Activated CD4-positive, alpha-beta T cell treated with anti-CD3 and anti-CD28 coated beads for 36 hours (primary cell): ENCODE data around the gene ATG2B. TPM values are rescaled to one million over a fixed set of nuclear protein-coding genes. Genes with fewer than 3 reads are reported as not detected.

Experiments used
- ATAC-seq: fragments of 200-7000 bp; cut with Tn5 transposase; one replicate; pipeline ENCODE4 v1.10.0; 2021; ENCODE audit warnings: mild to moderate bottlenecking, moderate library complexity
- CTCF ChIA-PET: fragments of 350-600 bp; sonication (Branson Sonifier 250); formaldehyde crosslinking; loops from one replicate; lab custom pipeline; 2021; ENCODE audit warnings: antibody characterized with exemption; lab: Charles Lee
- POLR2A ChIA-PET: fragments of 350-600 bp; sonication (Branson Sonifier 250); formaldehyde crosslinking; loops from one replicate; lab custom pipeline; 2021; ENCODE audit warnings: antibody characterized with exemption, inconsistent platforms; lab: Charles Lee
- DNase-seq: peaks from one replicate; pipeline ENCODE4 v3.0.0-alpha.2; 2020
- H3K27ac Mint-ChIP-seq: one replicate; pipeline ENCODE4 v1.8.0; 2021; ENCODE audit warnings: mixed read lengths
- H3K27me3 Mint-ChIP-seq: one replicate; pipeline ENCODE4 v1.8.0; 2021; ENCODE audit warnings: mixed read lengths
- H3K36me3 Mint-ChIP-seq: one replicate; pipeline ENCODE4 v1.8.0; 2021; ENCODE audit warnings: low read depth, mixed read lengths
- H3K4me1 Mint-ChIP-seq: one replicate; pipeline ENCODE4 v1.8.0; 2021; ENCODE audit warnings: mixed read lengths
- H3K4me3 Mint-ChIP-seq: one replicate; pipeline ENCODE4 v1.8.0; 2021; ENCODE audit warnings: mild to moderate bottlenecking, moderate library complexity, mixed read lengths
- H3K9me3 Mint-ChIP-seq: one replicate; pipeline ENCODE4 v1.8.0; 2021; ENCODE audit warnings: low read depth, mixed read lengths
- intact Hi-C, 2 experiments: fragments of 100-400 bp; cut with DNase I in 1 of 2; cut with micrococcal nuclease in 1 of 2; formaldehyde crosslinking; loops; one replicate each; pipeline versions ENCODE4 v1.14.2 to v1.15.1; 2022 to 2024; cut with DNase I, micrococcal nuclease
- total RNA-seq, 2 experiments: library from RNA; stranded (reverse); gene quantifications; one replicate each; pipeline ENCODE4 v1.2.3, GENCODE V29; 2021

Gene ATG2B
- total RNA-seq, 2 experiments from 2014 or later, result 13.5 to 17.6 TPM

DNA sequence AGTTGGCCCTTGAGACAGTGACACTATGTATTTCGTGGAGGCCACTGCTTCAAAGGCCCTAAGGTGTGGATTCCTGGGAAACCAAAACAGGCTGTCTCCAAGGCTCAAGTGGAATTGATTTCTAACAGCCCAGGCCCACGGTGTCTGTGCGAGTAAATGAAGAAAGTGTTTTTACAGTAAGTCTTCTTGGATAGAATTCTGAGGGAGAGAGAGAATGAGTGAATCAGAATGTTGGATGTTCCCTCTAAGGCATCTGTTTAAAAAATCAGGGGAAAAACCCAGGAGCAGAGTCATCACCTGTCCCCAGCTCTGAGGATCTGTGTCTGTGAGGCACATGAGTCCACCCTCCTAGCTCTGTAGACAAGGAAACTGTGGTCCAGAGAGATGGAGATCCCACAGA, 129.5 kb downstream of the ATG2B start:
- intact Hi-C loops, result no loop called here
- no peaks in the 10 kb centered on the region for H3K4me1 Mint-ChIP-seq
- no peak overlapping the region for H3K27ac Mint-ChIP-seq
- DNase-seq (no peak), ATAC-seq (no peak)
- no peak overlapping the region for H3K4me3 Mint-ChIP-seq
- ChIA-PET CTCF (no interaction called here), POLR2A (no interaction called here)
- no peaks in the 10 kb centered on the region for H3K9me3 Mint-ChIP-seq
- H3K36me3 Mint-ChIP-seq, result no peaks in the 10 kb centered on the region
- no peaks in the 10 kb centered on the region for H3K27me3 Mint-ChIP-seq

- ATAC-seq (no peak), DNase-seq (no peak)
- H3K4me3 Mint-ChIP-seq, result no peak overlapping the region
- no peaks in the 10 kb centered on the region for H3K36me3 Mint-ChIP-seq
- no peak overlapping the region for H3K27ac Mint-ChIP-seq
- intact Hi-C loops, result no loop called here
- ChIA-PET CTCF (interaction anchor here (0.6 kb wide), 1 partner anchor 39 kb away, joined by 3 read pairs; no protein-coding TSS in a partner anchor), POLR2A (no interaction called here)
- H3K9me3 Mint-ChIP-seq, result no peaks in the 10 kb centered on the region
- no peaks in the 10 kb centered on the region for H3K4me1 Mint-ChIP-seq
- no peaks in the 10 kb centered on the region for H3K27me3 Mint-ChIP-seq
Measured at GRCh38 chr14:96232506-96232905, 130.6 kb downstream of the ATG2B start.

DNA sequence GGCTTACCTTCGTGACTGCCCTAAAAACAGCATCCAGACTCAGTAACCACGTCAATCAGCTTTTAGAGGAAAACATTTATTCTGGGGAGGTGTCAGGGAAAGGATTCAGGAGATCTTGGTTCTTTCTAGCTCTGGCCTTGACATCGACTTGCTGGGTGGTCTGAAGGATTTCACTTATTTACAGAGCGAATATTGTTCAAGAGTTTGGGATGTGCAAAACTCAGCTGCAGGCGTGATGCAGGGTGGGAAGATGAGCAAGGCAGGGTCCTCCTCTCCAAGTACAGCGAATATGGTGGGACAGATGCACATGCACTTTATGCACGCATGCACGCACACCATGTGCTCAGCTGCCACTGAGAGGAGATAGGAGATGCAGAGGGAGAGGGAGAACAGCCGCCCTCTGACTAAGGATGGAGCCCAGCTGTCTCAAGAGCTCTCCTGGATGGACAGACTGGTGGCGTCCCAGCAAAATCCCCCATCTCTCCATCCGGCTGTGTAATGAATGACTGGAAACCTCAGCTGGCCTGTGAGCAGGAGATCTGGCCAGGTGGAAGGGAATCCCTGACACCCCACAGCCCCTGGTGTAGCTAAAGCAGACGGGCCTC, 131.5 kb downstream of the ATG2B start:
- Mint-ChIP-seq H3K4me1 (no peaks in the 10 kb centered on the region), H3K27me3 (no peaks in the 10 kb centered on the region)
- no peak for ATAC-seq

GRCh38 chr14:96231056-96231455, 132.1 kb downstream of the ATG2B start:
- CTCF ChIA-PET, result no interaction called here
- no peaks in the 10 kb centered on the region for H3K9me3 Mint-ChIP-seq
- no peaks in the 10 kb centered on the region for H3K4me1 Mint-ChIP-seq
- intact Hi-C loops, result no loop called here
- H3K27ac Mint-ChIP-seq, result no peak overlapping the region
- DNase-seq, result no peak
- no peaks in the 10 kb centered on the region for H3K36me3 Mint-ChIP-seq
- H3K27me3 Mint-ChIP-seq, result no peaks in the 10 kb centered on the region
- POLR2A ChIA-PET, result no interaction called here
- no peak overlapping the region for H3K4me3 Mint-ChIP-seq
- ATAC-seq, result no peak

More for the DNA sequence above, 131.5 kb downstream of the ATG2B start:
- ChIA-PET POLR2A (no interaction called here), CTCF (no interaction called here)
- intact Hi-C loops, result no loop called here
- Mint-ChIP-seq H3K27ac (no peak overlapping the region), H3K4me3 (no peak overlapping the region), H3K36me3 (no peaks in the 10 kb centered on the region), H3K9me3 (no peaks in the 10 kb centered on the region)
- no peak for DNase-seq

DNA sequence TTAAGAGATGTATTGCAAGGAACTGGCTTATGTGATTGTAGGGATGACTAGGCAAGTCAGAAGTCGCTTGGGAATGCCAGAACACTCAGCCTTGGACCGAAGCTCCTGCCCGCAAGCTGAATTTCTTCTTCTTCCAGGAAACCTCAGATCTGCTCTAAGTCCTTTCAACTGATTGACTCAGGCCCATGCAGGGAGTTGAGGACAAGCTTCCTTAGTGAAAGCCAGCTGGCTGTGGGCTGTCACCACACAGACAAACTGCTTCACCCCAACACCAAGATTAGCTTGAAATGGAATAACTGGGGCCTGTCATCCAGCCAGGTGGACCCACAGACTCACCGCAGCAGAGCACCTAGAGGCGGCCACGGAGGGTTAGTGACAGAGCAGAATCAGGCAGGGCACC, 133.8 kb downstream of the ATG2B start:
- no peaks in the 10 kb centered on the region for H3K9me3 Mint-ChIP-seq
- ChIA-PET POLR2A (no interaction called here), CTCF (no interaction called here)
- intact Hi-C loops, result no loop called here
- H3K36me3 Mint-ChIP-seq, result no peaks in the 10 kb centered on the region
- ATAC-seq (no peak), DNase-seq (no peak)
- H3K4me1 Mint-ChIP-seq, result no peaks in the 10 kb centered on the region
- H3K4me3 Mint-ChIP-seq, result no peak overlapping the region
- no peak overlapping the region for H3K27ac Mint-ChIP-seq
- no peaks in the 10 kb centered on the region for H3K27me3 Mint-ChIP-seq

Other genes with a start within 250 kb of the ATG2B start
- not detected for gene BDKRB2, start 158.5 kb downstream of the ATG2B start, total RNA-seq
- gene BDKRB1, start 107.1 kb downstream of the ATG2B start, total RNA-seq, result not detected
- gene GSKIP, start 185 bp upstream of the ATG2B start, total RNA-seq, result 10 to 100 TPM; 12.1 to 20.7 TPM
- 1 to 10 TPM; 2.1 to 2.7 TPM for gene AK7, start 28.8 kb upstream of the ATG2B start, total RNA-seq
- 100 to 1,000 TPM; 190 to 205 TPM for gene PAPOLA, start 139.0 kb upstream of the ATG2B start, total RNA-seq